H54 (cell line): ENCODE data around the gene AKT2.
A peak's percentile ranks its signal among the peaks of the same experiment; 100 is the strongest.
"Not testable (repeated sequence)": the region's sequence is repeated elsewhere in the genome, so short reads cannot be mapped to it uniquely, and the experiment has no call there.

Experiments
- DNase-seq: peaks from one replicate; pipeline ENCODE4 v3.0.0; 2011; ENCODE audit warnings: low spot score, mixed read lengths; ENCODE audit not compliant: insufficient read length
- FAIRE-seq: peaks from 3 replicates; lab custom pipeline; 2011; peaks lifted over from hg19 to GRCh38; lab: Jason Lieb, UNC
- POLR2A ChIP-seq: IDR thresholded peaks from 2 replicates; pipeline ENCODE4 v1.6.1; 2011; ENCODE audit warnings: low read depth, mild to moderate bottlenecking, low read length

AKT2 gene

GRCh38 chr19:40284501-40285352, at the start of gene AKT2:
AKT2 (minus strand) TSS chr19:40285345; CDS start chr19:40265267, 20,078 bp downstream.
- 0 out of 2 replicates have a peak, but pooled peaks have one; percentile 22 for TF ChIP-seq POLR2A
- DNase-seq (peak; percentile 72), FAIRE-seq (no peak)

GRCh38 chr19:40333083-40333482, 47.9 kb upstream of the AKT2 start:
- FAIRE-seq, DNase-seq: not testable (repeated sequence)

DNA sequence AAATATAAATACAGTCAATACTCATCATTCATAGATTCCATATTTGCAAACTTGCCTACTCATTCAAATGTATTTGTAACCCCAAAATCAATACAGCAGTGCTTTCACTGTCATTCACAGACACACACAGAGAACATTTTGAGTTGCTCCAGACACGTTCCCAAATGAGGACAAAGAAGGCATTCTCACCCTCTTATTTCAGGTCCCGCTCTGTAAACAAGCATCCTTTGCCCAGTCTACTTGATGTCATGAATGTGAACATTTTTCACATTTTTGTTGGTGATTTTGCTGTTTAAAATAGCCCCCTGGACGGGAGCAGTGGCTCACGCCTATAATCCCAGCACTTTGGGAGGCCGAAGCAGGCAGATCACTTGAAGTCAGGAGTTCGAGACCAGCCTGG, 47.5 kb upstream of the AKT2 start:
- FAIRE-seq (no peak), DNase-seq (no peak)
- no peak for TF ChIP-seq POLR2A

DNA sequence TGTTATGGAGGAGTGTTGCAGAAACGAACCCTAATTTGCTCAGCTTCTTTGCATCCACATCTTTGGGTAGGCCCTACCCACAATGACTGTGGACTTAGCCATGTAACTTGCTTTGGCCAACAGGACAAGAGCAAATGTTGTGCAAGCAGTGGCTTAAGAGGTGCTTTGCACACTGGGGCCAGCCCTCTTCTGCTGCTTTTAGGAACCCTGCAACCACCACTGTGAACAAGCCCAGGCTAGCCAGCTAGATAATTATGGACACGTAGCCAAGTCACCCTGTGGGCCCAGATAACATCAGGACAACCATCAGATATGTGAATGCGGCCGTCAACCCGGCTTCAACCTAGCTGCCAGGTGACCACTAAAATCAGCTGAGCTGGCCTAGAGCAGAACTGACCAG, 45.9 kb upstream of the AKT2 start:
- no peak for FAIRE-seq
- no peak for DNase-seq
- TF ChIP-seq POLR2A, result no peak

GRCh38 chr19:40326201-40326600, 41.1 kb upstream of the AKT2 start:
- TF ChIP-seq POLR2A, result no peak
- no peak for FAIRE-seq
- DNase-seq, result no peak

DNA sequence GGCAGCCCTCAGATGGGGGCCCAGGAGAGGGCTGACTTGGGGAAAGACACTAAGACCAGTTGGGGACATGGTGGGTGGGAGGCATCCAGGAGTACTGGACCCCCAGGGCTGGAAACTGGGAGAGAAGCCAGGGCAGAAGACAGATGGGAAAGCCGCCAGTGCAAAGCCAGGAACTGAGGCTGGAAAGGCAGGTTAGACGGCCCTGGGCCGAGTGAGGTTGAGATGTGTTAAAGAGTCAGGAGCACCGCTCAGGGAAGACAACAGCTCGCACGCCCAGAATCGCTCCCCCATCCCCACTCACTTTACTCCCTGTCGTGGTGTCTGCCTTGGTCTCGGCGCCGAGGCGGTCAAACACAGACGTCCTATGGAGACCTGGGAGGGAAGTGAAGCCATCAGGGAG, 38.6 kb upstream of the AKT2 start:
- DNase-seq (no peak), FAIRE-seq (no peak)
- TF ChIP-seq POLR2A, result no peak

DNA sequence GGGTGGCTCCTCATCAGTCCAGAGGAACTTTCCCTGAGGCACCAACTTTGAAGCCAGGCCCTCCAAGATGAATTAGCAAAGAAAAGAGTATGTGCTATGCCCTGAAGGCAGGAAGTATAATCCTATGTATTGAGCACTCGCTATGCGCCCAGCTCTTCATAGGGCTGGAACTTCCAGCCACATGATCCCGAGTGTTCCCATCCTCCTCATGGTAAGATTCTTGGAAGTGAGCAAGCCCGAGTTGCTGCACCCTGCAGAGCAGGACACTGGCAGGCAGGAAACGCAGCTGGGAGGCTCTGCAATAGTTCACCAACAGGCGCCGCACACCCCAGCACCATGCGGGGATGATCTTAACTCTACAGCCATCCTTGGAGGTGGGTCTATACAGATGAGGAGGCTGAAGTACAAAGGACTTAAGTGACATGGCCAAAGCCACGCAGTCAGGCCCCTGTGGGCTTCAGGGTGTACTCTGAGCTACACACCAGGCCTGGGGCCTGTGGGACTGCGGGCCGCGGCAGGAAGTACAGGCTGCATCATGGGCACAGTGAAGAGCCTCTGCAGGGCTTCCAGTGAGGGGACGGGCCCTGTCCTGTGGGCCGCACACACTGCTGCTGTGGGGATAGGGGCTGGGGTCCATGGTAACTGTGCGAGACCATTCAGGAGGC, 37.9 kb upstream of the AKT2 start:
- FAIRE-seq (no peak), DNase-seq (no peak)
- no peak for TF ChIP-seq POLR2A

DNA sequence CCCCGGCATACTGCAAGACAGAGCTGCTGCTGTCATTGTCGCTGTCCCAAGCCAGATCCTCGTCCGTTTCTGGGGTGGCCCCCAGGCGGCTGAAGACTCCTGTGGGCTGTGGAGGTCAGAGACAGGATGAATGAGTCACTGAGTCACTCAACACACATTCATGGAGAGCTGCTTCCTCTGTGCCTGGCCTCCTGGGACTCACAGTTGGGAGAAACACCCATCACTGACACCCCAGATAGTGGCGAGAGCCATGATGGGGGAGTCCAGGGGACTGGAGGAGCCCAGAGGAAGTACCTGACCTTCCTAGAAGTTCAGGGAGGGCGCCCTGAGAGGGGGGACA, 37.1 kb upstream of the AKT2 start:
- no peak for TF ChIP-seq POLR2A
- peak; percentile 44 for DNase-seq
- no peak for FAIRE-seq

GRCh38 chr19:40321566-40322270, 36.6 kb upstream of the AKT2 start:
- no peak for TF ChIP-seq POLR2A
- FAIRE-seq (no peak), DNase-seq (no peak)

DNA sequence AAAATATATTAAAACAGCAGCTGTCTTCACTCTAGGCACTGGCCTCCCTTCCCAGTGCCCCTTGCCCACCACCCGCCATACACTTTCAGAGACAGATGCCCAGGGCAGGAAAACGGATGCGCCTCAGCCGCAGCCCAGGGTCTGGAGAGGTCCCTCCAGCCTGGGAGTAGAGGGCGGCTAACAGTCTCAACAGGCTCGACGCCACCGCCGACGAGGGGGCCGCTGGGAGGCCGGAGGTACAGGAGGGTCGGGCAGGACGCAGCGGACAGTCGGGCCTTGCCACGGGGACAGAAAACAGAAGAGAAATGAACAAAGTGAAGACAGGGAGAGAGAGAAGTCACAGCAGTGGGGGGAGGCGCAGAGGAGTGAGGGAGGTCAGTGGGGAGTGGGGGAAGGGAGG, 35.9 kb upstream of the AKT2 start:
- DNase-seq (no peak), FAIRE-seq (no peak)
- TF ChIP-seq POLR2A, result no peak

- DNase-seq, result no peak
- no peak for FAIRE-seq
- TF ChIP-seq POLR2A, result no peak
These were observed 35.4 kb upstream of the AKT2 start for GRCh38 chr19:40320558-40320935.

DNA sequence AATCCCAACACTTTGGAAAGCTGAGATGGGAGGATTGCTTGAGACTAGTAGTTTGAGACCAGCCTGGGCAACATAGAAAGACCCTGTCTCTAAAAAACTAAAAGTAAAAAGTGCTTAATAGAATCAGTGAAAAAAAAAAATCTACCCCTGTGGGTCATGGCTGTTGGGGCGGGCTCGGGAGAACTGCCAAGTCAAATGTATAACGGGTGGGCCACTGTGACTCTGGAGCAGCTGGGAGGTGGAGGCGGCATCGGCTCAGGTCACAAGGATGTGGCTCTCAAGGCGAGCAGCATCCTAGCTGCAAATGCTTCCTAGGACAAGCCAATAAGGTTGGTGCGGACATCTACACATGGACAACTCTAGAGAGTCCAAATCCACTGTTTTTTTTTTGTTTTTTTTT, 32.2 kb upstream of the AKT2 start:
- no peak for FAIRE-seq
- no peak for TF ChIP-seq POLR2A
- no peak for DNase-seq

- no peak for TF ChIP-seq POLR2A
- DNase-seq, result no peak
- FAIRE-seq, result no peak
These were observed 30.8 kb upstream of the AKT2 start for GRCh38 chr19:40315812-40316470.

GRCh38 chr19:40314656-40315055, 29.5 kb upstream of the AKT2 start:
- no peak for FAIRE-seq
- DNase-seq, result no peak
- TF ChIP-seq POLR2A, result no peak
